CD4-positive, alpha-beta T cell (primary cell): ENCODE data around the gene AP2S1. TPM values are rescaled to one million over a fixed set of nuclear protein-coding genes. Genes with fewer than 3 reads are reported as not detected.

ENCODE experiments used
- ATAC-seq: fragments of 200-7000 bp; cut with Tn5 transposase; one replicate; pipeline ENCODE4 v1.10.0; 2022; ENCODE audit warnings: mild to moderate bottlenecking; ENCODE audit not compliant: poor library complexity
- CTCF ChIA-PET: fragments of 350-600 bp; sonication (Branson Sonifier 250); formaldehyde crosslinking; loops from one replicate; lab custom pipeline; 2021; ENCODE audit warnings: antibody characterized with exemption, inconsistent platforms; lab: Charles Lee
- POLR2A ChIA-PET: fragments of 350-600 bp; sonication (Branson Sonifier 250); formaldehyde crosslinking; loops from one replicate; lab custom pipeline; 2021; ENCODE audit warnings: antibody characterized with exemption, inconsistent platforms; lab: Charles Lee
- DNase-seq, 14 experiments: peaks; one replicate each; pipeline ENCODE4 v3.0.0-alpha.2; 2013 to 2020; ENCODE audit warnings: mixed read lengths in 2 of 14
- H3K27ac ChIP-seq, 2 donors: one replicate each; pipeline versions ENCODE4 v1.5.1 to v1.7.0; 2013; ENCODE audit warnings: low read length in 2 of 2, low read depth in 1 of 2, mild to moderate bottlenecking in 1 of 2
- H3K27me3 ChIP-seq, 2 experiments: 1 replicate in 1 of 2; 2 replicates in 1 of 2; pipeline versions ENCODE4 v1.6.1 to v1.7.0; 2013; ENCODE audit warnings: low read length in 2 of 2, control low read depth in 1 of 2, mild to moderate bottlenecking in 1 of 2, moderate library complexity in 1 of 2; ENCODE audit not compliant: insufficient read depth in 2 of 2, control insufficient read depth in 1 of 2
- H3K36me3 ChIP-seq: one replicate; pipeline ENCODE4 v1.6.1; 2013; ENCODE audit warnings: low read length, control low read depth; ENCODE audit not compliant: insufficient read depth
- H3K4me1 ChIP-seq: one replicate; pipeline ENCODE4 v1.6.1; 2013; ENCODE audit warnings: low read length, control low read depth; ENCODE audit not compliant: insufficient read depth
- H3K4me3 ChIP-seq: one replicate; pipeline ENCODE4 v1.5.1; 2013; ENCODE audit warnings: mild to moderate bottlenecking, low read length, moderate library complexity
- H3K9me3 ChIP-seq, 2 experiments: 1 replicate in 1 of 2; 2 replicates in 1 of 2; pipeline versions ENCODE4 v1.6.1 to v1.7.0; 2013; ENCODE audit warnings: low read length in 2 of 2, mild to moderate bottlenecking in 2 of 2, control low read depth in 1 of 2, moderate library complexity in 1 of 2; ENCODE audit not compliant: control insufficient read depth in 1 of 2, insufficient read depth in 1 of 2
- H3K27ac Mint-ChIP-seq: one replicate; pipeline ENCODE4 v1.8.0; 2020; ENCODE audit warnings: mixed read lengths
- H3K27me3 Mint-ChIP-seq: one replicate; pipeline ENCODE4 v1.8.0; 2021; ENCODE audit warnings: mixed read lengths
- H3K36me3 Mint-ChIP-seq: one replicate; pipeline ENCODE4 v1.8.0; 2021; ENCODE audit warnings: low read depth, mixed read lengths
- H3K4me1 Mint-ChIP-seq: one replicate; pipeline ENCODE4 v1.8.0; 2021; ENCODE audit warnings: low read depth, mixed read lengths
- H3K4me3 Mint-ChIP-seq: one replicate; pipeline ENCODE4 v1.8.0; 2020; ENCODE audit warnings: mild to moderate bottlenecking, mixed read lengths
- H3K9me3 Mint-ChIP-seq: one replicate; pipeline ENCODE4 v1.8.0; 2020; ENCODE audit warnings: mixed read lengths
- CTCF ChIP-seq: fragments of 200-600 bp; IDR thresholded peaks from one replicate; pipeline ENCODE4 v1.8.0; 2022; ENCODE audit warnings: antibody characterized with exemption, mild to moderate bottlenecking
- intact Hi-C, 2 experiments: fragments of 100-400 bp; cut with DNase I in 1 of 2; cut with micrococcal nuclease in 1 of 2; formaldehyde crosslinking; loops; one replicate each; pipeline versions ENCODE4 v1.15.1 to v1.9.0; 2023 to 2025; cut with DNase I, micrococcal nuclease
- total RNA-seq, 174 experiments: library from RNA in 2 of 174; stranded (reverse) in 2 of 174; gene quantifications; one replicate each; pipeline ENCODE4 v1.2.3 and lab custom pipeline; 2021 to 2026

The AP2S1 gene
- total RNA-seq, 2 experiments from 2014 or later: 24.5 to 26.9 TPM

DNA sequence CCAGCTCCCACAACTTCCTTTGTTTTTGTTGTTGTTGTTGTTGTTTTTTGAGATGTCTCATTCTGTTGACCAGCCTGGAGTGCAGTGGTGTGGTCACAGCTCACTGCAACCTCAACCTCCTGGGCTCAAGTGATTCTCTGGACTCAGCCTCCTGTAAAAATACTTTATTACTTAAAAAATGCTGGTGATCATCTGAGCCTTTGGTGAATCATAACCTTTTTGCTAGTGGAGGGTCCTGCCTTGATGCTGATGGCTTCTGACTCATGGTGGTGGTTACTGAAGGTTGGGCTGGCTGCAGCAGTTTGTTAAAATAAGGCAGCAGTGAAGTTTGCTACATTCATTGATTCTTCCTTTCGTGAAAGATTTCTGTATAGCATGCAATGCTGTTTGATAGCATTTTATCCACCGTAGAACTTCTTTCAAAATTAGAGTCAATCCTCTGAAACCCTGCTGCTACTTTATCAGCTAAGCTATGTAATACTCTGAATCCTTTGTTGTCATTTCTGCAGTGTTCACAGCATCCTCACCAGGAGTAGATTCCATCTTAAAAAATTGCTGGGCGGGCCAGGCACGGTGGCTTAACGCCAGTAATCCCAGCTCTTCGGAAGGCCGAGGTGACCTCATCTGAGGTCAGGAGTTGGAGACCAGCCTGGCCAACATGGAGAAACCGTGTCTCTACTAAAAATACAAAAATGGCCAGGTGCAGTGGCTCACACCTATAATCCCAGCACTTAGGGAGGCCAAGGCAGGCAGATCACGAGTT is 28.1 kb upstream of the AP2S1 start:
- CTCF ChIA-PET: no interaction called here
- Mint-ChIP-seq H3K4me3 (no peak overlapping the region), H3K9me3 (no peaks in the 10 kb centered on the region), H3K27me3 (no peaks in the 10 kb centered on the region), H3K27ac (no peak overlapping the region), H3K4me1 (peaks cover 7% of the 10 kb centered on the region), H3K36me3 (no peaks in the 10 kb centered on the region)
- DNase-seq (no peak), ATAC-seq (no peak)
- no peaks in the 10 kb centered on the region for H3K9me3 ChIP-seq
- no peaks in the 10 kb centered on the region for H3K27me3 ChIP-seq
- peaks cover 2% of the 10 kb centered on the region for H3K36me3 ChIP-seq
- H3K4me1 ChIP-seq: no peaks in the 10 kb centered on the region
- no peak overlapping the region for H3K4me3 ChIP-seq
- POLR2A ChIA-PET: interaction anchor here (1.2 kb wide), 1 partner anchor 23 kb away, joined by 3 read pairs; no protein-coding TSS in a partner anchor
- H3K27ac ChIP-seq: no peak overlapping the region
- intact Hi-C loops: no loop called here
- no peak for TF ChIP-seq CTCF

GRCh38 chr19:46875657-46876056 is 25.0 kb upstream of the AP2S1 start:
- Mint-ChIP-seq H3K4me1 (peaks cover 7% of the 10 kb centered on the region), H3K9me3 (no peaks in the 10 kb centered on the region), H3K27me3 (no peaks in the 10 kb centered on the region), H3K27ac (no peak overlapping the region), H3K36me3 (no peaks in the 10 kb centered on the region), H3K4me3 (no peak overlapping the region)
- Histone ChIP-seq H3K27me3 (no peaks in the 10 kb centered on the region), H3K36me3 (peaks cover 6% of the 10 kb centered on the region), H3K4me3 (no peak overlapping the region), H3K9me3 (no peaks in the 10 kb centered on the region), H3K4me1 (no peaks in the 10 kb centered on the region), H3K27ac (no peak overlapping the region)
- intact Hi-C loops: no loop called here
- DNase-seq: no peak
- TF ChIP-seq CTCF: no peak
- POLR2A ChIA-PET: no interaction called here
- CTCF ChIA-PET: no interaction called here
- no peak for ATAC-seq

DNA sequence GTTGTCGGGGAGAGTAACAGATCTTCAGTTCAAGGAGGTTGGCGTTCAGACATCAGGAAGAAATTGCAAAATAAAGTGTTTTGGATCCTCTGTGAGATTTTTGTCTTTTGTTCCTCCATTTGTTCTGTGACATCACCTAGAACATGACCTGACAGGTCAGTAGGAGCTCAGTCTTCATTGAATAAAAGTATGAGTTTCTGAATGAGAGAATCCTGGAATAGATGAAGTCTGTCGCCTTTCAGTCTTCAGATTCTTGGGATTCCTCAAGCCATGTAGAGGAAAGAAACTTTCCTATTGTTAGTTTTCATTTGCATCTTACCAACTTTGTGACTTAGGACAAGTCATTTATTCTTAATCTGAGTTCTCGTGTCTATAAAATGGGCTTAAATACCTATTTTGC is 24.6 kb upstream of the AP2S1 start:
- ATAC-seq (no peak), DNase-seq (no peak)
- Mint-ChIP-seq H3K36me3 (no peaks in the 10 kb centered on the region), H3K4me1 (peaks cover 7% of the 10 kb centered on the region), H3K4me3 (no peak overlapping the region), H3K9me3 (no peaks in the 10 kb centered on the region), H3K27me3 (no peaks in the 10 kb centered on the region), H3K27ac (no peak overlapping the region)
- Histone ChIP-seq H3K4me1 (no peaks in the 10 kb centered on the region), H3K9me3 (no peaks in the 10 kb centered on the region), H3K27ac (no peak overlapping the region), H3K4me3 (no peak overlapping the region), H3K27me3 (no peaks in the 10 kb centered on the region), H3K36me3 (peaks cover 6% of the 10 kb centered on the region)
- ChIA-PET POLR2A (no interaction called here), CTCF (no interaction called here)
- intact Hi-C loops: no loop called here
- no peak for TF ChIP-seq CTCF
